ENCODE measurements around the gene DAPP1.

DNA sequence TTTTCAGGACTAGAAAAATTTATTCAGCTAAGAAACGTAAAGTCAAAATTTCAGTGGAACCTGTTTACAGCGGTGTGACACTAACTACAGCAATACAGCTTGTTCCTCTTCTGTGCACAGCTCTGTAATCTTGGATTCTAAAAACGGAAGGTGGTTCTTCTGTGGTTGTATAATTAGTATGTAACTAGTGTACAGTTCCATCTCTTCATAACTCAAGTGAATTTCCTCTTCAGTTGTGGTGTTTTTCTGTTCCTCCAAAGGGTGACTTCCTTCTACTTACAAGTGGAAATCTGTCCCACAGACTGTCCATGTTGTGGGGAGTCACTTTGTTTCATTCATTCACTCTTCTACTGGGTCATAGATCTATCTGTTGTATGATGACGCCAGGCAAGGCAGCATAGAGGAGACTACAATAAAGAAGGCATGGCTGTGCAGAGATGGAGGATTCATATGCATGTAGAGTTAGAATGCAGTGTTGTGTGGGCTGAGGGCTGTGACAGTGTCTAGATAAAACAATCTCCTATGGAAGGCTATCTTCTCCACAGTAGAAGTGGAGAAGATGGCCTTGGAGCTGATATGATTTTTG, 5.4 kb downstream of the DAPP1 start:
- no peak for TF ChIP-seq CTCF (IDR thresholded peaks at IDR 0.05 in 8 of 11, conservative IDR thresholded peaks at IDR 0.05 in 3 of 11)
- TF ChIP-seq POLR2A (IDR thresholded peaks at IDR 0.05), result no peak
